Measurements from ENCODE around the gene RIN2.

DNA sequence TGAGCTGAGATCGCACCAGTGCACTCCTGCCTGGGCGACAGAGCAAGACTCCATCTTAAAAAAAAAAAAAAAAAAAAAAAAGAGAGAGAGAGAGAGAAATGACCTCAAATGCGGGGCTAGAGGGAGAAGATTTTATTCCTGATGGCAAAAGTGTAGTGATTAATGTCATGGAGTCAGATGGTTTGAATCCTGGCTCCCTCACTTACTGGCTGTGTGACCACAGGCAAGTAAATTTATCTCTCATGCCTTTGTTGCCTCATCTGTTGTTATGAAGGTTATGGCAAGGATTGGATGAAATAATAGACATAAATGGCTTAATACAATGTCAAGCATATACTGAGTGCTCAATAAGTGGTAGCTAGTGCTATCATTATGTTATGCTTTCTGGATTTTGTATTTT lies 29.3 kb downstream of the RIN2 start:
- TF ChIP-seq CTCF (IDR thresholded peaks at IDR 0.05 in 2 of 3, conservative IDR thresholded peaks at IDR 0.05 in 1 of 3; ENCODE audit: insufficient read depth in 2 of 3, low read depth in 1 of 3, low read length in 3 of 3) = no peak
- TF ChIP-seq, protein P1, sequence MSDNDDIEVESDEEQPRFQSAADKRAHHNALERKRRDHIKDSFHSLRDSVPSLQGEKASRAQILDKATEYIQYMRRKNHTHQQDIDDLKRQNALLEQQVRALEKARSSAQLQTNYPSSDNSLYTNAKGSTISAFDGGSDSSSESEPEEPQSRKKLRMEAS (CRISPR knock-in tag; IDR thresholded peaks at IDR 0.05) = no peak
- TF ChIP-seq MEF2A (IDR thresholded peaks at IDR 0.05; ENCODE audit: control insufficient read depth, low read depth, low read length) = no peak
- no peak for TF ChIP-seq POLR2AphosphoS5 (IDR thresholded peaks at IDR 0.05; ENCODE audit: control insufficient read depth, insufficient read depth, low read depth, low read length)
- TF ChIP-seq ZZZ3 (IDR thresholded peaks at IDR 0.05) = no peak
- TF ChIP-seq MED1 (CRISPR knock-in tag; IDR thresholded peaks at IDR 0.05; ENCODE audit: borderline replicate concordance) = no peak
